ENCODE data around the gene HOXC9.

Gene HOXC9

GRCh38 chr12:54002278-54002914 is 2.4 kb downstream of the HOXC9 start:
- no peak for DNase-seq (ENCODE audit: low read depth in 2 of 2)

- no peak for DNase-seq (ENCODE audit: low read depth in 2 of 2)
Observed at GRCh38 chr12:54002915-54003389, 3.0 kb downstream of the HOXC9 start.

GRCh38 chr12:54003625-54004024 is 3.7 kb downstream of the HOXC9 start:
- no peak for DNase-seq (ENCODE audit: low read depth in 2 of 2)

- no peak for DNase-seq (ENCODE audit: low read depth in 2 of 2)
Observed at GRCh38 chr12:54004063-54004840, 4.3 kb downstream of the HOXC9 start.

GRCh38 chr12:54004841-54005530 is 5.0 kb downstream of the HOXC9 start:
- no peak for DNase-seq (ENCODE audit: low read depth in 2 of 2)

- DNase-seq (ENCODE audit: low read depth in 2 of 2) = no peak
Observed at GRCh38 chr12:54005531-54005852, 5.5 kb downstream of the HOXC9 start.

GRCh38 chr12:54005853-54006558 is 6.0 kb downstream of the HOXC9 start:
- DNase-seq (ENCODE audit: low read depth in 2 of 2) = peak; percentile 62 to 64

GRCh38 chr12:54006559-54007220 is 6.7 kb downstream of the HOXC9 start:
- DNase-seq (ENCODE audit: low read depth in 2 of 2) = no peak

GRCh38 chr12:54007538-54008259 is 7.7 kb downstream of the HOXC9 start:
- DNase-seq (ENCODE audit: low read depth in 2 of 2) = no peak

- DNase-seq (ENCODE audit: low read depth in 2 of 2) = no peak
Observed at GRCh38 chr12:54008260-54008552, 8.2 kb downstream of the HOXC9 start.

GRCh38 chr12:54009171-54010052 is 9.5 kb downstream of the HOXC9 start:
- no peak for DNase-seq (ENCODE audit: low read depth in 2 of 2)

GRCh38 chr12:54010053-54010971 is 10.4 kb downstream of the HOXC9 start:
- no peak for DNase-seq (ENCODE audit: low read depth in 2 of 2)

GRCh38 chr12:54010972-54011664 is 11.2 kb downstream of the HOXC9 start:
- no peak for DNase-seq (ENCODE audit: low read depth in 2 of 2)

- no peak for DNase-seq (ENCODE audit: low read depth in 2 of 2)
Observed at GRCh38 chr12:54011665-54012532, 11.9 kb downstream of the HOXC9 start.

GRCh38 chr12:54012631-54013409 is 12.9 kb downstream of the HOXC9 start:
- DNase-seq (ENCODE audit: low read depth in 2 of 2) = no peak

GRCh38 chr12:54014377-54015017 is 14.5 kb downstream of the HOXC9 start:
- DNase-seq (ENCODE audit: low read depth in 2 of 2) = no peak
